ENCODE data around the gene MFSD11.
"Not testable (repeated sequence)": the region's sequence is repeated elsewhere in the genome, so short reads cannot be mapped to it uniquely, and the experiment has no call there.

- TF ChIP-seq EZH2phosphoT487 (IDR thresholded peaks at IDR 0.05; ENCODE audit: borderline replicate concordance); CTCF (IDR thresholded peaks at IDR 0.05 in 2 of 3, conservative IDR thresholded peaks at IDR 0.05 in 1 of 3; ENCODE audit: borderline replicate concordance in 1 of 3, insufficient read depth in 1 of 3, low read depth in 2 of 3, low read length in 2 of 3); EGR1 (IDR thresholded peaks at IDR 0.05; ENCODE audit: low read depth); EZH2 (IDR thresholded peaks at IDR 0.05); TCF7L2 (IDR thresholded peaks at IDR 0.05; ENCODE audit: borderline replicate concordance, extremely low read depth, insufficient read depth, insufficient read length): not testable (repeated sequence)
- peak; percentile 42; the same call in 1 of the 2 replicates for TF ChIP-seq POLR2AphosphoS5 (IDR thresholded peaks at IDR 0.05; ENCODE audit: low read depth, low read length)
- peak; percentile 7 for TF ChIP-seq POLR2A (IDR thresholded peaks at IDR 0.05; ENCODE audit: borderline replicate concordance, extremely low read depth, insufficient read depth, insufficient read length)
Observed at GRCh38 chr17:76731800-76732733, 5.9 kb upstream of the MFSD11 start.

Data from HCT116 (cell line).